GM18508 (cell line): ENCODE results near the gene CCDC169.
A peak's percentile ranks its signal among the peaks of the same experiment; 100 is the strongest.
"Not testable (repeated sequence)": the region's sequence is repeated elsewhere in the genome, so short reads cannot be mapped to it uniquely, and the experiment has no call there.

Source experiments
- ATAC-seq: cut with Tn5 transposase; IDR thresholded peaks from one replicate; pipeline ENCODE4 v1.9.1; 2021; ENCODE audit warnings: moderate number of reproducible peaks; ENCODE audit not compliant: insufficient read depth, unreplicated experiment

The CCDC169 gene

DNA sequence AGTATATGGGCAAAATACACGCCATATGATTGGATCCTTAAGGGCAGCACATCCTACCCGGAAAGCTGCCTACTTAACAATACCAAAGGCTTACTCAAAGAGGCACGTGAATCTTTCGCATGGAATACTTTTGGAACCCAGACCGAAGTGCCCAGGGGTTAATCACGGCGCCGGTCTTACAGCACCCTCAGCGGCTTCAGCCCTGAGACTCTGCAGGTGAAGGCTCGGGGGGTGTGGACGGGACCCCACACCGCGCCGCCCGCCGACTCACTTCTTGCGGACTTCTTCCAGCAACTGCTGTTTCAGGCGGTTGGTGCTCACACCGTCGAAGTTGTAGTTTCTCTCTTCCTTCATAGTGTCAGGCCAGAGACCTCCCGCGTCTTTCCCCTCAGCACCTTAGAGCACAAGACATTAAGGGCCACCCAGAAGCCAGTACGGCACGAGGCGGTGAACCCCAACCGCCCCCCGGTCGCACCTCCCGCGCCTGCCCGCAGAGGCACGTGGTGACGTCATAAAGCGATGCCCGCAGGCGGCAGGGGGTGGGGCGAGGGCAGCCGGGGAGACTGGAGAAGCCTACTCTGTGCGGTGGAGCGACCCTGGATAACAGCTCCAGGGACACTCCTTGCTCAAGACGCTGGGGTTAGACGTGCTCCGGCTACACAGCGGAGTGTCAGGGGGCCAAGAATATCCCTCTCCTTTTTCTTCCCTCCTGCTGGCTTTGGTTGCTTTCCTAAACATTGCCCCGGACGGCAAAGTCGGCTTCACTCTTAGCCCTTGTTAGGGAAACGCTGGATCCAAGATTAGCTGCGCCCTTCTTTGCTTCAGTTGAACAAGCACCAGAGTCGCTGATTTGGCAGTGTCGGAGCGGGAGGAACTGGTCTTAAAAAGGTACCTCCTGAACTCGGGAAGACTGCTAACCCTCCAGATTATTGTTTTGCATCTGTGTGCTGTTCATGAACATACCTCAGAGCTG, at the start of gene CCDC169:
TSS of gene CCDC169 (minus strand) at position 449 of the 973 bp plus-strand sequence. CDS start at position 354, 95 bp downstream.
- ATAC-seq = no peak

DNA sequence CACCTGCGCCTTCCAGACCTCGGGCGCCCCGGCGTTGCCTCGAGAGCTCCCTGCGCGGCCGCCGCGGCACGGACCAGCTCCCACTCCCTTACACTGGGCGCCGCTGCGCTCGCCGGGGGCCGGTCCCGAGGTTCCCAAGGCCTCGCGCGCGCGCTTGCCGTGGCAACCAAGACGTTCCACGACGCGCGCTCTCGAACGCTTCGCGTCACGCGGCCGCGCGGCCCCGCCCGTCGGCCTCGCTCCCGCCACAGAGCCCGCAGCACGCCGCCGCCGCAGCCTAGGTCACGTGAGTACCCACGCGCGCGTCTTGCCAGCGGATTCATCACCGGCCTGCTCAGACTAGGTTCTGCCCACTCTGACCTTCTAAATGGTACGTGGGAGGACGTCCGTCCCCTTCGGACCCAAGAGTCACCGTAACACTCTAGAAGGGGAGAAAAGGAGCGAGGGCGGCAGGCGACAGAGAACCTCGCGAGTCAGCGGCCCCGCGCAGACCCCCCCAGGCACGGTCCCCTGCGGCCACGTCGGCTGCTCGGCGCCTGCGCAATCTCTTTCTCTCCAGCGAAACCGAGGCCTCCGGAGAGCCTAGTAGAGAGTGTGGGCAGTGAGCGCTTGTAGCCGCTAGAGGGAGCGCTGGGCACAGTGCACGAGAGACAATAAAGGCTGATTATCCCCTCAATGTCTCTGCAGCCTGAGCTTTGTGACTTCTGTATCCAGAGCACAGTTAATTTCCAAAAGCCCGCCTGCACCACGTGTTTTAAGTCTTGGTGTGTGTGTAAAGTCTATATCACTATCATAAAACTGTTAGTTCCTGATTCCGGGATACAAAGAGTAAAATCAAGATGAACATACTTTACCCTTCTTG, 48.8 kb upstream of the CCDC169 start, which contains the start of gene SPART:
TSS of gene SPART (minus strand) at position 173 of the 862 bp plus-strand sequence. CDS start 10,564 bp downstream, outside the sequence.
- ATAC-seq = peak; percentile 95

DNA sequence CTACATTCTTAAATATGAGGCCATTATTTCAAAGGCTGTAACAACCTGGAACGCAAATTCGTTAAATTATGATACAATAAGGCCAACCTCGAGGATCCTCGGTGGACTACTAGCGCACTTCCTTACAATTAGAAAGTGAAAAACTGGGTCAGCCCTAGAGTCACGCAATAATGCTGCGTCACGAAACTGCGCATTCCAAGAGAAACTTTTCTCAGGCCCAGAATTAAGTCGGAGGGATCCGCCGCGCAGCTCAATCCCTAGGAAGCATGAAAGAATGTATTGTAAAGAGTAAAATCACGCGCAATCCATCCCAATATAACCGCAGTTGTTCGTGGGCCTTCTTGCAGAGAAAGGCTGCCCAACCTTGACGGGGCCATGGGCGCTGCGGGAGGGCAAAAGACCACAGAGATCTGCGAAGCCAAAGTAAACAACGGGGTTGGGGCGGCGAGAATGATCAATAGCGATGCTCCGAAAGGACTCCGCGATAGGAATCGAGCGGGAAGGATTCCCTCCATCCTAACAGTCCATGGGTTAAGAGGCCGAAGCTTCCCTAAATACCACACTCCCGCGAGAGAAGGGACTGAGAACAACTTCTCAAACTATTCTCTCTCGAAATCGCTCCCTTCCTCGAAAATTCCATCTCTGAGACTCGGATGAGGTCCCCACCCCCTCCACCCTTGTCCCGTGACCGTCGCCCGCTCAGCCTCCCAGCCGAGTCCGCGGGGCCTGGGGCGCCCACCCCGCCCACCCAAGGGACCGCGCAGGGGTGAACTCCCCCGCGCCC, 48.0 kb upstream of the CCDC169 start:
- no peak for ATAC-seq

DNA sequence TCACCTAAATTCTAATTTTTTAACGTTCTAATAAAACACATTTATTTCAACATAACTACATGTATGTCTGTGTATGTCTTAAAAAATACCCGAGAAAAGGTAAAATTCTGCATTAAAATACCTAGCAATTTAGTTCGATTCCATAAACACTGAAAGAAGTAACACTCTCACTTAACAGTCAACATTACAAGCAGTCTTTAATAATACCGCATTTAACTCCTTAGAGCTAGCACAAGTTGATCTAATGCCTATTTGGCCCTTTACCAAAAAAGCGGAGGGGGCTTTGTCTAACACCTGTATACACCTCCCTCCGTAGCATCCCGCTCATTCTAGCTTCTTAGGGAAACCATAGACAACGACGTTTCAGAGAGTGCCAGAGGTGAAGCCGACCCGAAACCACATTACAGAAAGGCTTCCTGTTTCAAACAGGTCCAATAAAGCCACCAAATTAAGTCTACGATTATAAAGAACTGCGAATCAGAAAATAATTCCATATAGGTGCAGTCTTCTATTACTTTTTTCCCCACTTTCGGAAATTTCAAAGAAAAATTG, 47.3 kb upstream of the CCDC169 start:
- no peak for ATAC-seq

DNA sequence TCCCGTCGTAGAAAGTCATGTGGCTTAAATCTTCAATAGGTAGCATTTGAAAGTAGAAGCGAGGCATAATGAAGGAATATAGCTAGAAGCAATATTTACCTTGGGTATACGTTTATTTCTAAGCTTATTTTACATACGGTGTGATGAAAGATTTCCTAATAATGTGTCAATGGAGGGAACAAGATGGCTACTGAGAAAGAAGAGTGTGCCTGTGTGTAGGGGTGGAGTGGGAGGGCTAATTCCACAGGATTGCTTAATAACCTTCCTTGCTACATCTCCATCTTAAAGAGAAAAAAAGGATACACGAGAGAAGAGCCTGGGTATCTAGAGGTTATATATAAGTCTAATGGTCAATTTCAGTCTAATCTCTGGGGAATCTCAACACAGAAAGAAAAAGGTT, 46.6 kb upstream of the CCDC169 start:
- ATAC-seq = no peak

DNA sequence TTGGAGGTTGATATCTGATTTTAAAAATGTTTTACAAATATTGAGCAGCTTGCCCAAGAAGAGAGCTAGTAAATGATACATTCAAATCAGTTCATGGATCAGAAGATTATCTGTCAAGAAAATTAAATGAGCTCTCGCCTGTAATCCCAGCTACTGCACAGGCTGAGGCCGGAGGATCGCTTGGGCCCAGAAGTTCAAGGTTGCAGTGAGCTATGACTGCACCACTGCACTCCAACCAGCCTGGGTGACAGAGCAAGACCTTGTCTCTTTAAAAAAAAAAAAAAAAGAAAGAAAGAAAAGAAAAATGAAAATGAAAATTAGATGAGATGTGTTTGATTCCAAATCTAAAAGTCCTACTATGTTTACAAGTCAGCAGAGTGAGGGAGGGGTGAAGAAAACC, 46.2 kb upstream of the CCDC169 start:
- ATAC-seq = no peak

DNA sequence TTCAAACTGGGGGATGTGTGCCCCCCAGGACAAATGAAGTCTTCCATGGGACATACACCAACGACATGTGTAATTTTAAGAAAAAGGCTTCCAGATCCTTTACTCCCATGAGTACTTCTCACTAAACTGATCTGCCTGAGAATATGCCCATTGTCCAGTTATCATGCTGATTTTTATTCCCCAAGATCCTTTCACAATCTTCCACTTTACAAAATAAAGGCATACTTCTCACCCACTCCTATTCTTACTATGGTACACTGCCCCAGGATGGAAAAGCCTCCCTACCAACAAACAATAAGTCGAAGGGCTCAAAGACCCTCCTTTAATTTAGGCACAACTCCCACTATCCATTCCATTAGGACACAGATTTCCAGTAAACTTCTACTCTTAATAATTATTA, 45.1 kb upstream of the CCDC169 start:
- ATAC-seq = no peak

DNA sequence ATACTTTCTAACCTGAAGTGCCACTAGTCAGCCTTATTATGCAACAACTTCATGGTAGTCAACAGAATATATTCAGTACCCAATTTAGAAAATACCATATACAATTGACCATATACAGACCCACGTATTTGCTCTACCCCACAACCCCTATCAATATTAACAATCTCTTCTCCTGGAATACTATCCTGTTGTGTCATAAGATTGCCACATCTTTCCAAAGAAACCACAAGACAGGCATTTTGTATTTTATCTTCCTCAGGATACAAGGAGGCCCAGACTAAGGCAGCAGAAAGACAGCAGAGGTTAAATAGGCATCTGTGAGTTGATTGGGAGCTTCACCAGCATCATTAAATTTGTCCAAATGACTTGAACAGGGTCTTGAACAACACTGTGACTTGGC, 44.1 kb upstream of the CCDC169 start:
- ATAC-seq = no peak

DNA sequence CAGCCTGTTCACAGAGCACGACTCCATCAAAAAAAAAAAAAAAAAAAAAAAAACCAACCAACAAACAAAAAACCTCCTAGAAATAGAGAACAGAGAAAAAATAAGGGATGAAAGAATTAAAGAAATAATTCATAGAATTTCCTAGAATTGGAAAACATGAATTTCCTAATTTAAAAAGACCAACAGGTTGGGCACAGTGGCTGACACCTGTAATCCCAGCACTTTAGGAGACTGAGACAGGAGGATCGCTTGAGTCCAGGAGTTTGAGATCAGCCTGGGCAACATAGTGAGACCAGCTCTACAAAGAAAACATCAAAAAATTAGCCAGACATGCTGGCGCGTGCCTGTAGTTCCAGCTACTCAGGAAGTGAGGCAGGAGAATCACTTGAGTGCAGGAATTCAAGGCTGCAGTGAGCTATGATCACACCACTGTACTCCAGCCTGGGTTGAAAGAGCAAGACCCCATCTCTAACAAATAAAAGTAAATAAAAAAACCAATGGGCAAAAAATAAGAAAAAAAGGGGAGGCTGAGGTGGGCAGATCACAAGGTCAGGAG, 42.1 kb upstream of the CCDC169 start:
- ATAC-seq = no peak

DNA sequence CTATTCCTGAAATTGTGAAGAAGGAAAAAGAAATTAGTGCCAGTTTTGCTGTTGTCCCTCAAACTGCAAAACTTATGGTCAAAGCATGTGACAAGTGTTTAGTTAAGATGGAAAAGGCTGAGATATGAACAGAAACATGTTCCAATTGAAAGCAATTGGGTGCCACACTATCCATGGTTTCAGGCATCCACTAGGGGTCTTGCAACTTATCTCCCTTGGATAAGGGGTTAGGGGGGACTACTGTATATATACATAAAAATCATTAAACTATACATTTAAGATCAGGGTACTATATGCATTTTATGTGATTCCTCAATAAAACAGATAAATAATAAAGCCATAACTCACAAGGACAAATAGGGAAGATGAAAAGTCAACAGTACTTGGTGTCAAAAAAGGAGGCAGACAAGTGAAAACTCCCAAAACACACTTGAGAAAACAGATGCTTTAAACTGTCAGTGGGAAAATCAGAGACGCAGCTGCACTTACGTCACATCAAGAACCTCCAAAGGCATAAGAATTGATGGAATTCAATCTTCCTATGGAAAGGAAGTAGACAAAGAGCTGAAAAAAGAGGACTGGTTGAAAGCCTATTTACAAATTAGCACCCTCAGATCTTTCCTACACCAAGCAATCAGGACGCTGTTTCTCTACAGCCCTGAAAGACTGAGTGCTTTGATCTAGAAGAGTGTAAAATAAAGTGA, 40.5 kb upstream of the CCDC169 start:
- no peak for ATAC-seq

DNA sequence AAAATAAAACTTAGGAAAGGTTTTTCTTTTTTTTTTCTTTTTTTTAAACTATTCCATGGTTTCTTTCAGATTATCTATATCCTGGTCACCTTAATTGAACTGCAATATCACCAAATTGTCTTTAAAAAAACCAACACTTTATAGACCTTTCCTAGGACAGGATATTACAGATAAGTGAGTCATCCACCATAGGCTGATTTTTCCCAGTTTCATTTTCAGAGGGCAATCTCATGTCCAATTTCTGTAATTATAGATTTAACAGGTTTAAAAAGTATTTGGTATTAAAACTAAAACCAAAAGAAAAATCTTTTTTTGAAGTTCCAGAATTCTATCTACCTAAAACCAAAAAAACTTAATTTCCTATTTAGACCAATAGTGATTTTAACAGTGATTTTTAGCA, 35.4 kb upstream of the CCDC169 start:
- ATAC-seq = no peak

DNA sequence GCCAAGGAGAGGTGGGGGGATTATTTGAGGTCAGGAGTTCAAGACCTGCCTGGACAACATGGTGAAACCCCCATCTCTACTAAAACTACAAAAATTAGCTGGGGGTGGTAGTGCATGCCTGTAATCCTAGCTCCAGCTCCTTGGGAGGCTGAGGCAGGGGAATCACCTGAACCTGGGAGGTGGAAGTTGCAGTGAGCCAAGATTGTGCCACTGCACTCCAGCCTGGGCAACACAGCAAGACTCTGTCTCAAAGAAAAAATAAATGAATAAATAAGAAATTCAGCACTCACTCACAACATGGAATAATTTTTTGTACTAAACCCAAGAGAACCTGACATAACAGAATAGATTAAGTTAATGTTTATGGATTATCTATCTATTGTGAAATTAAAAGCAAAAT, 34.6 kb upstream of the CCDC169 start:
- not testable (repeated sequence) for ATAC-seq

DNA sequence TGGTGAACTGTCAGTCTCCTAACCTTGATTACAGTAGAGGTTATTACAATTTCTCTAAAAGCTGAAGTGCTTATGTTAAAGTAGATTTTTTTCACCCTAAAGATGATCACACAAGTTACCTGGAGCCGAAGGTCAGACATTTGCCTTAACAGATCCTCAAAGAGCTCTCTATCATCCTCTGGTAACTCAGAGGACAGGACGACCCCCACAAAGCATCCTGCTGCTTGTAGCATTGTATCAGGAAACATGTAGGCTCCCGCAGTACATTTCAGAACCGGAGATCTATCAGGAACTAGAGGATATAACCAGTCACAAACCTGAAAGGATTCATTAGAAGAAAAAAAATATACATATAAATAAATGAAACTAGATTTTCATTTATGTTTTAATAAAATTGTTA, 33.7 kb upstream of the CCDC169 start:
- no peak for ATAC-seq

DNA sequence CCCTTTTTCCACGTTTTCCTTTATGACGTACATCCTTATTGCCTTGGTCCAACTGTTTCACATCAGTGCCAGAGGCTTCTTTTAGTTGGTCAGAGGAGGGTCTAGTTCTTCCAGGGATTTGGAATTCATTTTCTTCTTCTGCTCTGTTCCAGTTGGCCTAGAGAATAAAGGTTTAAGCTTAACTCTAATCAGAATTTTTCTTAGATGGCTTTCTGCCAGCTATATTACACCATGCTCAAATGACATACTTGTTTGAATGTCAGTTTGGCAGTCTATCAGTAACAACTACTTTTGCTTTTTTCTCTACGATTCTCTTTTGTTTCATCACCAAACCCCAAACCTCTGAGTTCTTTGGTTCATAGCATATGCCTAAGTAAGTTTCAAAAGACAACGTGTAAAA, 31.7 kb upstream of the CCDC169 start:
- ATAC-seq = no peak

DNA sequence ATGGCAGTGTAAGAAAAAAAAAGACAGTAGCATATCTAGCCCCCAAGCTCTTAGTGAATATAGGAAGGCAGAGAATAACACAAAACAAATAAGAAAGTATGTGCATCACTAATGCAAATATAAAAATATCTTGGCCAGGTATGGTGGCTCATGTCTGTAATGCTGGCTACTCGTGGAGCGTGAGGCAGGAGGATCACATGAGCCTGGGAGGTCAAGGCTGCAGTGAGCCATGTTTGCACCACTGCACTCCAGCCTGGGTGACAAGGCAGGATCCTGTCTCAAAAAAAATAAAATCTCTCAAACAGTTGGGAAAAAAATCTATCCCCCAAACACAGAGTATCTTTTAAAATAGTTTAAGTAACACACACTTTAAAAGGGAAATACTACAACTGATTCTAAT, 31.2 kb upstream of the CCDC169 start:
- ATAC-seq = no peak

DNA sequence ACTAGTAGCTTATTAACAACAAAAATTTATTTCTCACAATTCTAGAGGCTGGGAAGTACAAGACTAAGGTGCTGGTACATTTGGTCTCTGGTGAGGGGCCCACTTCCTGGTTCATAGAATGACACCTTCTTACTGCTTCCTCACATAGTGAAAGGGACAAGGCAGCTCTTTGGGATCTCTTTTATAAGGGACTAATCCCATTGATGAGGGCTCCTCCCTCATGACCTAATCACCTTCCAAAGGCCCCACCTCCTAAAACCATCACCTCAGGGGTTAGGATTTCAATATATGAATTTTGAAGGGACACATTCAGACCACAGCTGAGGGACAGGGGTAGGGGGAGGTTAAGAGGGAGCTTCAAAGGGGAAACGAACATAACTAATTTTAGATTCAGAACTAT, 28.3 kb upstream of the CCDC169 start:
- no peak for ATAC-seq

DNA sequence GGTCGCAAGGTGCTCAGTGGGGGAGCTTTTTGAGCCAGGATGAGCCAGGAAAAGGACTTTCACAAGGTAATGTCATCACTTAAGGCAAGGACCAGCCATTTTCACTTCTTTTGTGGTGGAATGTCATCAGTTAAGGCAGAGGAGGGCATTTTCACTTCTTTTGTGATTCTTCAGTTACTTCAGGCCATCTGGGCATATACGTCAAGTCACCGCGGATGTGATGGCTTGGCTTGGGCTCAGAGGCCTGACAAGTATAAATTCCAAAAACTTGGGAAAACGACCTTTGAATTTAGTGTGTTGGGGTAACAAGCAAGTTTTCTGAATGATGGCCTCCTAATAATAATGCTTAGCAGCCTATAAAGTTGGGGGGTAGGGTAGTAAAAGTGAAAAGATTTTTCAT, 27.3 kb upstream of the CCDC169 start:
- not testable (repeated sequence) for ATAC-seq

DNA sequence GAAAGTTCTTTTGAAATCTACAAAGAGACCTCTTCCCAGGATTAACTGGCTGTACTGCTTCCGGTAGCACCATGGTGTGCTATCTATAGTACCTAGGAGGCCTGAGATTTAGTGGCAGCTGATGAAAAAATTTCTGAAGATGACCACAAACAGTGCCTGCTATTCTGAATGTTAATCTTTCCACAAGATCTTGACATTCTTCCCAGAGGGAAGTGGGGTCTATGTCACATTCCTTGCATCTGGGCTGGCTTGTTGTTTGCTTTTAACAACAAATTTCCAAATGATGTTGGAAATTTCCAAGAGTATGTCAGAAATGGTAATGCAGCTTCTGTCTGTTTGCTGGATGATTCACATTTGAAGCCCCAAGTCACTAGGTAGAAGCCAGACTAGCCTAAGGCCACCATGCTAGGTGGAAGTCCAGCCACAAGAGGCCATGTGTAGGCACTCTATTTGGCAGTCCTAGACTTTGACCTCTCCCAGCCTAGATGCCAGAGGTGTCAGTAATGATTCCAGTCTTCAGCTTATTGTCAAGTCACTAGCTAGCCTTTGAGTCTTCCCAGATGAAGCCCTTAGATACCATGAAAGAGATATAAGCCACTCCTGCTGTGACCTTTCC, 26.4 kb upstream of the CCDC169 start:
- no peak for ATAC-seq

DNA sequence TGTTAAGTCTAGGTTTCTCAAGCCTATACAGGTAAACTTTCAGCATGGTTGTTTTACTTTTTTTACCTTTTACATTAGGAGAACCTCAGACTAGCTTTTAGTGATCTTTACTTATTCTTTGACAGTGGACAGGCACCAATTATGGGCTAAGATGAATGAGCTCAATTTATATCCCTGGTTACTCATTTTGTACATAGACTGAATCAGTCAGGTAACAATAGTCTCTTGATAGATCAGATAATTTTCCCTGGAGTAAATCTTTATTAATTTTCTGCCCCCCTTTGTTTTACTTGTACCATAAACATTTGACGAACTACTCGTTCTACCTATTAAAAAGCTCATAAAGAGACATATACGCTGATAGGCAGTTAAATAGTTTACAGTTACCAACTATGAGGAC, 25.8 kb upstream of the CCDC169 start:
- ATAC-seq = no peak
